Ectodermal cell (in vitro differentiated cells): Measurements from ENCODE around the gene SNED1.

ENCODE experiments used
- H3K27ac ChIP-seq: 2 replicates; pipeline ENCODE4 v1.7.0; 2013; ENCODE audit warnings: mild to moderate bottlenecking, low read depth, low read length; ENCODE audit not compliant: insufficient read depth, poor library complexity, severe bottlenecking
- H3K27me3 ChIP-seq: 2 replicates; pipeline ENCODE4 v1.7.0; 2013; ENCODE audit warnings: mild to moderate bottlenecking, low read length; ENCODE audit not compliant: insufficient read depth, control insufficient read depth, poor library complexity, severe bottlenecking
- H3K36me3 ChIP-seq: one replicate; pipeline ENCODE4 v1.7.0; 2013; ENCODE audit warnings: low read length; ENCODE audit not compliant: control insufficient read depth, insufficient read depth
- H3K4me1 ChIP-seq: one replicate; pipeline ENCODE4 v1.7.0; 2013; ENCODE audit warnings: low read length; ENCODE audit not compliant: control insufficient read depth, insufficient read depth
- H3K4me3 ChIP-seq: 2 replicates; pipeline ENCODE4 v1.7.0; 2013; ENCODE audit warnings: low read depth, low read length, control low read depth; ENCODE audit not compliant: insufficient read depth
- H3K9me3 ChIP-seq: 2 replicates; pipeline ENCODE4 v1.7.0; 2013; ENCODE audit warnings: mild to moderate bottlenecking, low read length, moderate library complexity; ENCODE audit not compliant: control insufficient read depth
- whole genome bisulfite sequencing, 2 experiments: methylation state at CpG; one replicate each; pipeline ENCODE4 v1.1.7; 2013; ENCODE audit warnings: missing lambda C conversion rate in 2 of 2; 5-methylcytosine and 5-hydroxymethylcytosine counted together

The SNED1 gene

DNA sequence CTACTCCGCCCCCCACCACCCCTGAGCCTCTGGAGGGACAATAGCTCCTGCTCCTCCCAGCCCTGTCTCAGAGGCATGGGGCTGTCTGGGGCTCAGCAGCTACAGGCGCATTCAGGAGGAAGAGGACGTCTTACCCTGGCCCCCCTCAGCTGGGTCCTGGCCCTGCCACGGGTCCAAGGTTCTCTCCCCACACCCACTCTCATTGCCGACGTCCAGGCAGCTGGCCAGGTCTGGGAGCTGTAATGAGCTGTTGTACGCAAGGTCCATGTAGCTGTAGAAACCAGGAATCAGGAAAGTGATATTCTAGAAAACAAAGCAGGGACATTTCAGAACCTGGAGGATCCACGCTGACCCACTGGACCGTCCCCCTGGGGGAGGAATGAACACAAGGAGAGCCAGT lies 137.3 kb downstream of the SNED1 start:
- WGBS, 2 experiments = 92 to 94% methylated on average over 9 of the region's 9 CpGs
- no peaks in the 10 kb centered on the region for H3K36me3 ChIP-seq
- H3K27me3 ChIP-seq = no peaks in the 10 kb centered on the region
- no peak overlapping the region for H3K4me3 ChIP-seq
- no peaks in the 10 kb centered on the region for H3K4me1 ChIP-seq
- H3K27ac ChIP-seq = no peak overlapping the region
- H3K9me3 ChIP-seq = no peaks in the 10 kb centered on the region

DNA sequence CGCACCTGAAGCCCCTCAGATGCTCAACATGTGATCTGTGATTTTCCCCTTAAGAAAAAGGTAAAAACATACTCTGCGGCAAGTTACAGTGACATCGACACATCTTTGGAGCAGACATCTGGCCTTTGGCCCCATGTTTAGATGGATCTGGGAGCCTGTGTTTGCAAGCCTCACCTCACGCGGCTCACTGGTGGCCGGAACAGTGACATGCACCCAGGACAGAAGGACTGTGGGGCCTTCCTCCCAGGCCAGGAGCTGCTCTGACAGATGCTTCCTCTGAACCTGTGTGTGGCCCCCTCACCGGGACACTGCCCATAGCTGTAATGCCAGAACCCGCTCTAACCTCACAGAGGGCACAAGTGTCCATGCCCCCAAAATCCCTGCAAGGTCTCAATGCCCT lies 137.8 kb downstream of the SNED1 start:
- Histone ChIP-seq H3K4me1 (no peaks in the 10 kb centered on the region), H3K27me3 (no peaks in the 10 kb centered on the region), H3K9me3 (no peaks in the 10 kb centered on the region), H3K36me3 (no peaks in the 10 kb centered on the region), H3K27ac (no peak overlapping the region), H3K4me3 (no peak overlapping the region)
- 95 to 97% methylated on average over 8 of the region's 8 CpGs for WGBS, 2 experiments

DNA sequence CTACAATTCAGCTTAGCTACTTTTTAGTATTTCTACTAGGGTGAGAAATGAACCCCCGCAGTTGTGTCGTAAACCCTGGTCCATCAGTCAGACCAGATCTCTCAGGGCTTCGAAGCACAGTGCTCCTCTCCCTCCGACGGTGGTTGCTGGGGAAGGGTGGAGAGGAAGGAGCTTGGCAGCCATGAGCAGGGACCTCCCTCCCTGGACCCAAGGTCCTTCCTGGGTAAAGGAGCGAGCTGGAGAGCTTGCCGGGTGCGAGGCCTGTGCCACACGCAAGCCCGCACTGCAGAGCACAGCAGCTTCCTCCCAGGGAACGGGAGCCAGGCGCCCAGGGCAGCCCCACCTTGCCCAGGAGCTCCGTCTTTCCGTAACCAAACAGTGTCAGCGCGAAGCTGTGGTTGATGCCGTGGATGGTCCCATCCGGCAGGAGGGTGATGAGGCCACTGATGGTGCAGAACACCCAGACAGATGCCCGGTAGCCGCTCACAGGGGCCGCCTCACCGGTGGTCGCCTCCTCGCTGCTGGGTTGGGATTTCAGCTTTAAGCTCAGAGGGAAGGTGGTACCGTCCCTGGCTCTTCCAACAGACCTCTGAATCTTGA lies 138.3 kb downstream of the SNED1 start:
- H3K36me3 ChIP-seq = no peaks in the 10 kb centered on the region
- no peaks in the 10 kb centered on the region for H3K4me1 ChIP-seq
- H3K9me3 ChIP-seq = no peaks in the 10 kb centered on the region
- no peak overlapping the region for H3K4me3 ChIP-seq
- H3K27ac ChIP-seq = no peak overlapping the region
- WGBS, 2 experiments = 95 to 96% methylated on average over 25 of the region's 25 CpGs
- H3K27me3 ChIP-seq = no peaks in the 10 kb centered on the region

DNA sequence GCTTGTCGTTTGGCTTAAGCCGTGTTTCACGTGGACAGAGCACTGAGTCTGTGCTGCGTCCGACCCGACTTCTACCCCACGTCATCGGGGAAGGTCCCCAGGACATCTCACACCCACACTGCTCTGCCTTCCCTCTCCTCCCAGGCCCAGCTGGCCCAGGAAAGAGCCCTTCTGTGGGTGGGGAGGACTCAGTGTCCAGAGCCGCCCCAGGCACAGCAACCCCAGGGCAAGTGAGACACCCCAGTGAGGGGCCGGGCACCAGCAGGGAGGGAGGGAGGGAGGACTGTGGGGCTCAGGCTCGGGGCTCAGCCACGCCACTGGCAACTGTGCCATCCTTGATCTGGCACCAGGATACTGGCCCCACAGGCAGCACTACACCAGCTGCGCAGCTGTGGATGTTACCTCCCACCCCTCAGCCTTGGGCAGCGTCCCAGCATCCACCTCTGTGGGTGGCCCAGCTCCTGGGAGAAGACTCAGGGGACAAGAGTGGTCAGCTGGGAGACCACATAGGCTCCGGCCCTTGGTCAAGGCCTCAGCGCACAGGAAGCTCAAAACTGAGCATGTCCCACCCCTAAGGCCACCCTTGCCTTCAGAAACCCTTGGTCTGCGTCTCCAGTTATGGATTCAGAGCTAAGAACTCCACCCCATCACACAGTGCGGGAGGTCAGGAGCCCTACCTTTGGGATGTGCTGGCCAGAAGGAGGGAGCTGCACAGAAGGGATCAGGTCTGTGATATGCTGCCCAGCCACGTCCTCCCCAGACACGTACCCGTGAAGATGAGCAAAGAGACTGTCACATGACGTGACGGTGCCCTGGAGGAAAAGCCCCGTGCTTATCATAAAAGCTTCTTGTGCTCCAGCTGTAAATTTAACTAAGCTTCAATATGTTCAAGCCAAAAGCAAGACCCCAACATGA lies 139.1 kb downstream of the SNED1 start:
- Histone ChIP-seq H3K36me3 (no peaks in the 10 kb centered on the region), H3K4me3 (no peak overlapping the region), H3K4me1 (no peaks in the 10 kb centered on the region), H3K27me3 (no peaks in the 10 kb centered on the region), H3K9me3 (no peaks in the 10 kb centered on the region), H3K27ac (no peak overlapping the region)
- WGBS, 2 experiments = 90% methylated on average over 24 of the region's 24 CpGs

DNA sequence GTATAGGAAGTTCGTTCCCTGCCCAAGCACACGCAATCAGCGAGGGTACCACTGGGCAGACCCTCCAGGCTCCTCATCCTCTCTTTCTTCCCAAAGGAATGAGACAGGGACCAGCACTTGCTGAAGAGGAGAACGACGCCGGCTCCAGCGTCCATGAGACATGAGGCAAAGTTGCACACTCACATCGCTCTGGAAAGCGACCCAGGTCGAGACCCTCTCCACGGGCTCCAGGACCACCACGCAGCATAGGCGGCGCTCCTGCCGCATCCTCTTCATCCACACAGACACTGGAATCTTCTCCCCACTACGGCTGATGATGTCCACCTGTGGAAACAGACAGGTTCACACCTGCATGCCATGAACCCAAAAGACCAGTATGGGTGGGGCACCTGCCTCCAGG lies 140.1 kb downstream of the SNED1 start:
- Histone ChIP-seq H3K4me1 (no peaks in the 10 kb centered on the region), H3K27me3 (no peaks in the 10 kb centered on the region), H3K36me3 (no peaks in the 10 kb centered on the region), H3K9me3 (no peaks in the 10 kb centered on the region), H3K4me3 (no peak overlapping the region), H3K27ac (no peak overlapping the region)
- 95% methylated on average over 16 of the region's 16 CpGs for WGBS, 2 experiments

DNA sequence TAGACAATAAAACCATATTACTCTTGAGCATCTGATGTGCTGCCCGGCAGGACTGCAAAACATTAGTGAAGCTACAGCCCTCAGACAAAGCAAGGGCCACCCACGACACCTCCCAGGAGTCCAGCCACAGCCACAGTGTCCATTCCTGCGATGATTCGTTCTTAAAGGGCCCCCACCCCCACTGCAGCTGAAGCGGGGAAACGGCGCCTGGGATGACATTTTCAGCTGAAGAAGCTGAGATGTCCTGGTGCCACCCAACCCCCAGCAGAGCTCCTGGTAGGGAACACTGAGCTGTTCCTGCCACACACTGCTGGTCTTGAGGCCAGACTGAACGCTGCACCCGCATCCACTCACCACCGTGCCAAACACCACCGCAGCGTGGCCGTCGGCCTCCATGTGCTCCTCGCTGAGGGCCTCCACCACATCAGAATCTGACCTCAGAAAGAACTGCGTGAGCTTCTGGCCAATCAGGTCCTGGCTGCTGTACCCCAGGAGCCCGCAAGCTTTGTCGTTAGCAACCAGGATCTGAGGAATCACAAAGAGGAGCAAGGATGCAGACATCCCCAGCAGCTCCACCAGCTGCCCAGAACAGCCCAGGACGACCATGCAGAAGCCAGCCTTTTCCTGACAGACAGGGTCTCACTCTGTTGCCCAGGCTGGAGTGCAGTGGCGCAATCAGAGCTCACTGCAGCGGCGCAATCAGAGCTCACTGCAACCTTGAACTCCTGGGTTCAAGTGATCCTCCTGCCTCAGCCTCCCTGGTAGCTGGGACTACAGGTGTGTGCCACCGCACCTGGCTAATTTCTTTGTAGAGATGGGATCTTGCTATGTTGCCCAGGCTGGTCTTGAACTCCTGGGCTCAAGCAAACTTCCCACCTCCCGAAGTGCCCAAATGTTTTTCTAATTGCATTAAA lies 141.4 kb downstream of the SNED1 start:
- Histone ChIP-seq H3K4me1 (no peaks in the 10 kb centered on the region), H3K27ac (no peak overlapping the region), H3K36me3 (no peaks in the 10 kb centered on the region), H3K9me3 (no peaks in the 10 kb centered on the region), H3K27me3 (no peaks in the 10 kb centered on the region), H3K4me3 (no peak overlapping the region)
- 95% methylated on average over 24 of the region's 24 CpGs for WGBS, 2 experiments

DNA sequence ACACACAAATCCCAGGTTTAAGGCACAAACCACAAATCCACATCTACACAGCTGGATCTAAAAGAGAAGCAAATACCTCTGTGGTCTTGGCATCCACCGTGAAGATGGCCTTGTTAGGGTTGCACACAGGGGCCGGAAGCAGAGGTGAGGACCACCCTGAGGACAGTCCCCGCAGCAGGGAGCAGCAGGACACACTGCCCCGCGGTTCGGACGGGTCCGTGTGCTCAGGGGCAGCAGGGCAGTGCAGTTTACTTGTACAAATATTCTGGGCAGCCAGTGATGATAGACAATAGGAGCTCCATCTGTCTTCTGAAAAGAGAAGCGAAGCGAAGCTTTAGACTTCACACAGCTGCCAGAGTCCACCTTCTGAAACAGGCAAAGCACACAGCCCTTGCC lies 142.0 kb downstream of the SNED1 start:
- Histone ChIP-seq H3K36me3 (no peaks in the 10 kb centered on the region), H3K4me3 (no peak overlapping the region), H3K27ac (no peak overlapping the region), H3K27me3 (no peaks in the 10 kb centered on the region), H3K4me1 (no peaks in the 10 kb centered on the region), H3K9me3 (no peaks in the 10 kb centered on the region)
- whole genome bisulfite sequencing, 2 experiments = 94 to 95% methylated on average over 10 of the region's 10 CpGs

DNA sequence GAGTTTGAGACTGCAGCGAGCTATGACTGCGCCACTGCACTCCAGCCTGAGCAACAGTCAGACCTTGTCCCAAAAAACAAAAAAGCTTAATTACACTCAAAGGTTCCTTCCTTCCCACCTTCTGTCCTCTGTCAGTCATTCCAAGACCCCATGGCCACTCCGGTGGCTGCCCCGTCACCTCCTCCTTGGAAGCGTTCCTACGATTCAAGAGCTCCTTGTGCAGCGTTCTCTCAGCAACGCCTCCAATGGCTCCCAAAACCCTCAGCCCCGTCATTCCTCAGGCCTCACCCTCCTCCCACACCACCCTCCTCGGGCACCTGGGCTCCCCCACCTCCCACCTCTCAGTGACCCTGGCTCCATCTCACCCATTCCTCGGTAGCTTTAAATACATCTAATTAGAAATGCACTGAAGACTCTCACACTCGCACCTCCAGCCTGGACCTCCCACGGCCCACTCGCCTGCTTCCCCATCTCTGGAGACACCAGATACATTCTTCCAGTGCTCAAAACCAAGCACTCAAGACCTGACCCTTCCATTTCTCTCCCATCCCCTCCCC lies 142.9 kb downstream of the SNED1 start:
- WGBS, 2 experiments = 91 to 93% methylated on average over 14 of the region's 14 CpGs
- no peaks in the 10 kb centered on the region for H3K36me3 ChIP-seq
- no peaks in the 10 kb centered on the region for H3K9me3 ChIP-seq
- H3K4me1 ChIP-seq = no peaks in the 10 kb centered on the region
- H3K27ac ChIP-seq = no peak overlapping the region
- no peaks in the 10 kb centered on the region for H3K27me3 ChIP-seq
- H3K4me3 ChIP-seq = no peak overlapping the region

DNA sequence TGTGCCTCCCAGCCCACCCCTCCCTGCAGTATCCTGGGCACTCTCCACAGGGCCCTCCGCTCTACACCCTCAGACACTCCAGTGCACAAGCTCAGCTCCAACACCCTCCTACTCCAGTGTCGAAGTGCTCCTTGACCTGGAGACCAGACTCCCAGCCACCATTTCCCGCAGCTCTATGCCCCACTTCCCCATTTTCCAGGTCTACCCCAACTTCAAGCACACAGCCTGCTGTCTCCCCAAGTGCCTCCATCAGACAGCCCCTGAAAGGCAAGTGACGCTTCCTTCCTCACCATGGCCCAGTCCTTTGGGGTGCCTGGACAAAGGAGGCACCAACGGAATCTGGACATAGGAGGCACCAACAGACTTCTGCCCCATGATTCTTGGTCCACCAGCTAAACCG lies 143.6 kb downstream of the SNED1 start:
- 93 to 96% methylated on average over 6 of the region's 6 CpGs for WGBS, 2 experiments
- Histone ChIP-seq H3K36me3 (no peaks in the 10 kb centered on the region), H3K4me1 (no peaks in the 10 kb centered on the region), H3K27ac (no peak overlapping the region), H3K4me3 (no peak overlapping the region), H3K9me3 (no peaks in the 10 kb centered on the region), H3K27me3 (no peaks in the 10 kb centered on the region)

DNA sequence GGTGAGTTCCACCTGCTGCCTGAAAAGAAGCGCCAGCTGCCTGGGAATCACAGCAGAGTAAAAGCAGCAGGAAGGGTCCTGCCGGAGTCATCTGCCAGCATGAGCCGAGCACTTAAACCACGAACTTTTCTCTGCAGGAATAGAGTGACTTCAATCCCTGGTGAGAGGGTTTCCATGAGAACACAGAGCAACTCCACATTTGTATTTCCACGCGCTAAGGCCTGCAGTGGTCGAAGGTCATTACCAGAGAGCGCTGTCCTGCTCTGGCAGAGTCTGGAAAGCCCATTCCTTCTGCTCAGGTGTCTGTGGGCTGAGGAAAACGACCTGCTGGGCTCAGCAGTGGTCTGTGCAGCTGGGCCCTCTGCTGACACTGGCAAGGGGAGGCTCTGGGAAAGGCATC lies 144.2 kb downstream of the SNED1 start:
- H3K9me3 ChIP-seq = no peaks in the 10 kb centered on the region
- no peaks in the 10 kb centered on the region for H3K27me3 ChIP-seq
- WGBS, 2 experiments = 93 to 94% methylated on average over 9 of the region's 9 CpGs
- no peak overlapping the region for H3K27ac ChIP-seq
- H3K36me3 ChIP-seq = no peaks in the 10 kb centered on the region
- H3K4me1 ChIP-seq = no peaks in the 10 kb centered on the region
- H3K4me3 ChIP-seq = no peak overlapping the region
